HG03135 (cell line): ENCODE results near the gene UBE2B.
"Not testable (repeated sequence)": the region's sequence is repeated elsewhere in the genome, so short reads cannot be mapped to it uniquely, and the experiment has no call there.

Experiments
- ATAC-seq: cut with Tn5 transposase; IDR thresholded peaks from one replicate; pipeline ENCODE4 v1.9.1; 2021; ENCODE audit warnings: mild to moderate bottlenecking, moderate library complexity; ENCODE audit not compliant: unreplicated experiment

UBE2B gene

GRCh38 chr5:134398609-134399155 lies 27.3 kb downstream of the UBE2B start:
- no peak for ATAC-seq

GRCh38 chr5:134403951-134404350 lies 32.6 kb downstream of the UBE2B start:
- ATAC-seq: no peak

DNA sequence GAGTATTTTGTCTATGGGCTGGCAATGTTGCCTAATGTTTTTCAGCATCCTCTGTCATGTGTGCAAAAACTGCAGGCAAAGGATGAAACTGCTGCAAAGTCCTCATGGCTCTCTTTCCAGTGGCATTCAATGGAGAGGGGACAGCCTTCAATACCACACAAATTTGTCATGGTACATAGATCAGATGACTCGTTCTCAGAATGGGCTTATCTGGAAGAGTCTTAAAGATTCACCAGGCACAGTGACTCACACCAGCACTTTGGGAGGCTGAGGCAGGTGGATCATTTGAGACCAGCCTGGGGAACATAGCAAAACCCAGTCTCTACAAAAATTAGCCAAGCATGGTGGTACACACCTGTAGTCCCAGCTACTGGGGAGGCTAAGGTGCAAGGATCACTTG lies 35.0 kb downstream of the UBE2B start:
- no peak for ATAC-seq

DNA sequence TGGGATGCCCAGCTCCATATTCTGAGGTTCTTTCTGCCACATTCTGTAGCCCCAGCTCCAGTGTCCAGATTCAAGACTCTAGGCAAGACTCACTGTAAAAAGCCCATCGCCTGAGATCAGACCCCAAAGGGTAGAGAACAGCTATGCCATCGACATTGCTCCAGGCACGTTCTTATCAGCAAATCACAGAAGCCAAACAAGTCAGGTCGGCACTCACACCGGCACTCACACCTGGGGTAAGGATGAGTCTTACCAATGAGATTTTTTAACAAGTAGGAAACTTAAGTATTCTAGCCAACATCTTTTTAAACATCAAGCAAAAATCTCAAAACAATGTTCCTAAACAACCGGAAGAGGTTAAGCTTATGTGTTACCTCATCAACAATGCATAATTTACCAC lies 38.0 kb downstream of the UBE2B start:
- no peak for ATAC-seq

DNA sequence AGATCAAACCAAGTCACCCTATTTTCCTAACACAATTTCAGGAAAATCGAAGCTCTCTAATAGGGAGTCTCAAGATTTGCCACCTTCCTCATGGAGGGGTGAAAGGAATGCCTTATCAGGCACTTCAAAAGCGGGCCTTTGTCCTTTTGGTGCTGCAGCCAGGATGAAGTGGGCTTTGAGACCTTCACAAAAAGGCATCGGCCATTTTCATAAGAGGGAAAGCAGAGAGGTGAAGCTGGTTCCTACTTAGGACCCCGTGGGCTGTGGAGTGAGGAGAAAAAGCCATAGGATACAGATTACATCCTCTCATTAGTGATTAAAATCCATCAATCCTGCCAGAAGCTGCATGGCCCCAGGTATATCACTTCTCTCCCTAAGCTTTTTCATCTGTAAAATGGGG lies 39.5 kb downstream of the UBE2B start:
- ATAC-seq: no peak

DNA sequence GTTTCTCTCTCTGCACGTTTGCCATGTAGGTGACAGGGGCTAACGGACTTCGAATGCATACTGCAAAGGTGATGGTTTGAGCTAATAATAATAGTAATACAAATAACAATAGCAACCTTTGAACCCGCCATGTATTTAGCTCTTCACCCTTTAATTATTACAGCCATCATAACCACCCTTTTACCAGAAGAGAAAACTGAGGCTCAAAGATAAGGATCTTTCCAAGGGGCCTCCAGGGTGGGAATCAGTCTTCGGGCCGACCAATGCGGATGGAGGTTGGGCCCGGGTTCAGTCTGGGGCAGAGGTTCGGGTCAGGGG lies 39.8 kb downstream of the UBE2B start:
- no peak for ATAC-seq

DNA sequence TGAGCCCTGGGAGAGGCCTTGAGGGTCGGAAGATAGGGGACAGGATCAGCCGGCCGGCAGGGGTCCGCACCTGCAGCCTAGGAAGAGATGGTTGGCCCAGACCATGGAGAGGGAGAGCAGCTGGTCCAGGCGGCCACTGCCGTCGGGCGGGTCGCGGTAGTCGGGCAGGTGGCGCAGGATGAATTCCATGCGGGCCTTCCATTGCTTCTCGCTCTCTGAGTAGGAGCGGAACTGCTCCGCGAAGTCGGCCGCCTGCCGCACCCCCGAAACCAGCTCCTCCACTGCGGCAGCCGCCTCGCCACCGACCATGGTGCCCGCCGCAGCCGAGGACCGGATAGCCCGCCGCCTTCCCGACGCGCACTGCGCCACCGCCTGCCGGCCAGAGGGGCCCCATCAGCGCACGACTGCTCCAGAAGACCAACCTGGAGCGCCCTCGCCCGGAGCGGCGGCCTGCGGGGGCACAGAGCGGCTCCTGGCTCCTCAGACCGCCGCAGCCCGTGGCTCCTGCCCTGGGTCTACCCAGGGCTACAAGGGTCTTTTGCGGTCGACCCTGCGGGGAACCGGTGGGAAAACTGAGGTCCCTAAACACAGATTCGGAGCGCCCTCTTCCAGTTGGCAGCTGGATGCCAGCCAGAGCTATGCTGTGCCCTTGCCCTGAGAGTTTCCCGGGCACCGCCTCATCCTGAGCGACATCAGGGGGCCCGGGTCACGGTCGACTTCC lies 40.3 kb downstream of the UBE2B start, which contains the start of gene CDKN2AIPNL:
TSS of gene CDKN2AIPNL (minus strand) at position 336 of the 721 bp plus-strand sequence. CDS start at position 309, 27 bp downstream.
- peak; percentile 94 for ATAC-seq

DNA sequence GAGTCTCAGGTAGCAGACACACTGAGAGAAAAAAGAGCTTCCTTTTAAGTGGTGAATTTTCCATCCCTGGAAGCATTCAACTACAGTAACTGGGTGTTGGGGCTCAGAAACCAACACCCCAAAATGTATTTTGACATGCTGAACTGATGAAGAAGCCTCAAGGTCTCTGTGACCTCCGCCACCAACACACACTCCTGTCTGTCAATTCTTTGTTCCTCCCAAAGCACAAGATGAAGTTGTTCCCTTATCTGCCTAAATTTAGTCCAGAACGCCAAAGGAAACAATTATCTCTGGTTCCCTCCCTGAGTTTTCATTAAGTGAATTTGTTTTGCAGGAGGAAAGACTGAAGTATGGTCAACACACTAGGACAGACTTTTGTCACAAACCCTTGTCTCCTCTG lies 41.7 kb downstream of the UBE2B start:
- ATAC-seq: no peak

GRCh38 chr5:134417707-134418106 lies 46.3 kb downstream of the UBE2B start:
- no peak for ATAC-seq

GRCh38 chr5:134418958-134419357 lies 47.6 kb downstream of the UBE2B start:
- ATAC-seq: no peak

DNA sequence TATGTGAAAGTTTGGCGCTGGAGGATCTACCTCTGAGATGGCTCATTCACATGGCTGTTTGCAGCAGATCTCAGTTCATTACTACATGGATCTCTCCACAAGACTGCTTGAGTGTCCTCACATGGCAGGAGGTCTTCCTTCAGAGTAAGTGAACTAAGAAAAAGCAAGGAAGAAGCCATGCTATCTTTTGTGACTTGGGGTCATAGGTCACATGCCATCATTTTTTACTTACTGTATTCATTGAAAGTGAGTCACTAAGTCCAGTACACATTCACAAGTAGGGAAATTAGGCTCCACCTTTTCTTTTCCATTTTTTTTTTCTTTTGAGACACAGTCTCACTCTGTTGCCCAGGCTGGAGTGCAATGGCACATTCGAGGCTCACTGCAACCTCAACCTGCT lies 49.0 kb downstream of the UBE2B start:
- ATAC-seq: no peak

DNA sequence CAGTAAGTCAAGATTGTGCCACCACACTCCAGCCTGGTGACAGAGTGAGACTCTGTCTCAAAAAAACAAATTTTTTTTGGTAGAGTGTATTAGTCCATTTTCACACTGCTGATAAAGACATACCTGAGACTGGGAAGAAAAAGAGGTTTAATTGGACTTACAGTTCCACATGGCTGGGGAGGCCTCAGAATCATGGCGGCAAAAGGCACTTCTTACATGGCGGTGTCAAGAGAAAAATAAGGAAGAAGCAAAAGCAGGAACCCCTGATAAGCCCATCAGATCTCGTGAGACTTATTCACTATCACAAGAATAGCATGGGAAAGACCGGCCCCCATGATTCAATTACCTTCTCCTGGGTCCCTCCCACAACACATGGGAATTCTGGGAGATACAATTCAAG lies 49.7 kb downstream of the UBE2B start:
- ATAC-seq: not testable (repeated sequence)

DNA sequence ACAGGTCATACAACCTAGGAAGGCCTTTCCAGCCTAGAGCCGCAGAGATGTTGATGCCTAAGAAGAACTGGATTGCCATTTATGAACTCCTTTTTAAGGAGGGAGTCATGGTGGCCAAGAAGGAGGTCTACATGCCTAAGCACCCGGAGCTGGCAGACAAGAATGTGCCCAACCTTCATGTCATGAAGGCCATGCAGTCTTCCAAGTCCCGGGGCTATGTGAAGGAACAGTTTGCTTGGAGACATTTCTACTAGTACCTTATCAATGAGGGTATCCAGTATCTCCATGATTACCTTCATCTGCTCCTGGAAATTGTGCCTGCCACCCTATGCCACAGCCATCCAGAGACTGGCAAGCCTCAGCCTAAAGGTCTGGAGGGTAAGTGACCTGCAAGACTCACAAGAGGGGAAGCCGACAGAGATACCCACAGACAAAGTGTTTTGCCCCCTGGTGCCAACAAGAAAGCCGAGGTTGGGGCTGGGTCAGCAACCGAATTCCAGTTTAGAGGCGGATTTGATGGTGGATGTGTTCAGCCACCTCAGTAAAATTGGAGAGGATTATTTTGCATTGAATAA lies 51.5 kb downstream of the UBE2B start:
- no peak for ATAC-seq

DNA sequence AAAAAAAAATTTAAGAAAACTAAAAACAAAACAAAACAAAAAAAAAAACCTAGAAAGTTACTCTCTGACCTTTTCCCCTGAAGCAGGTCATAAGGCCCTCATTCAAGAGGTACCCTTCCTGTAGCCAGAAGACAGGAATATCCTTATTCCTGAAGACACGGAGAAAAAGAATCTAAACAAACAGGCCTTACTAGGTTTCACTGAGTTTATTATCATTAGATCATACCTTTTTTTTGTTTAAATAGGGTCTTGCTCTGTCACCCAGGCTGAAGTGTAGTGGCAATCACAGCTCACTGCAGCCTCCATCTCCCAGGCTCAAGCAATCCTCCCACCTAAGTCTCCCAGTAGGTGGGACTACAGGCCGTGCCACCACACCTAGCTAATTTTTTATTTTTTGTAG lies 52.0 kb downstream of the UBE2B start:
- ATAC-seq: no peak

- ATAC-seq: no peak
These were observed 55.0 kb downstream of the UBE2B start for GRCh38 chr5:134426361-134426760.

GRCh38 chr5:134427540-134428041 lies 56.2 kb downstream of the UBE2B start:
- no peak for ATAC-seq

DNA sequence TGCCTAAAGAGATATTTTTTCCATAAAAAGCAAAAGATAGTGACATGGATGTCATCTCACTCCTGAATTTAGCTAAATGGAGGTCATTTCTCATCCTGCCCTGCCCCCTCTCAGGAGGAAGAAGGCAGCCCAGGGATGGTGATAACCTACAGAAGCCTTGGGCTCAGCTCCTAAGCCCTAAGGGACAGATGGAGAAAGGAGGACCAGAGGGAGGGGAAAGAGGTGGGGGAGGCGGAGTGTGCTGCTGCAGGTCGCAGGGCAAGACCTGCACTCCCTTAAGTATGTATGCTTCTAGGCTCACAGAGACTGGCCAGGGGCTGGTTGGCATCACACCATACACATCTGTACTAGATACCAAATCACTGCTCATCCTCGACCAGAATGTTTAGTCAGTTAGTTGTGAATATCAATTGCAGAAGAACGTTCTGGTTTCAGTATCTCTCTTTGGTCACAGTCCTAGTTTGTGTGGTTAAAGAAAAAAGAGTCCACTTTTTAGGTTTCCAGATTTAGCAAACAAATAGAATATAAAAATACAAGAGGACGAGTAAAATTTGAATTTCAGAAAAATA lies 58.7 kb downstream of the UBE2B start:
- no peak for ATAC-seq

GRCh38 chr5:134432174-134432573 lies 60.8 kb downstream of the UBE2B start:
- ATAC-seq: no peak

GRCh38 chr5:134432677-134433359 lies 61.4 kb downstream of the UBE2B start:
- ATAC-seq: no peak

- no peak for ATAC-seq
These were observed 64.2 kb downstream of the UBE2B start for GRCh38 chr5:134435560-134435959.

- peak; percentile 91 for ATAC-seq
These were observed 65.4 kb downstream of the UBE2B start for GRCh38 chr5:134436523-134437339.
